RWPE2 (cell line): Measurements from ENCODE around the gene SLC30A2.

Experiments
- ATAC-seq: fragments of 200-7000 bp; cut with Tn5 transposase; 3 replicates; pipeline ENCODE4 v1.9.1; 2021; ENCODE audit warnings: low read depth
- DNase-seq: peaks from one replicate; pipeline ENCODE4 v3.0.0-alpha.2; 2020; ENCODE audit warnings: low spot score
- H3K27ac ChIP-seq: fragments of 450-650 bp; 2 replicates; pipeline ENCODE4 v1.5.1; 2017; ENCODE audit warnings: mild to moderate bottlenecking; ENCODE audit not compliant: poor library complexity, severe bottlenecking
- H3K27me3 ChIP-seq: fragments of 250-450 bp; sonication (Bioruptor Pico); 2 replicates; pipeline ENCODE4 v1.5.1; 2021; ENCODE audit warnings: mild to moderate bottlenecking, moderate library complexity; ENCODE audit not compliant: insufficient read depth, poor library complexity, severe bottlenecking
- H3K36me3 ChIP-seq: fragments of 250-450 bp; sonication (Bioruptor Pico); 2 replicates; pipeline ENCODE4 v1.5.1; 2020; ENCODE audit warnings: low read depth, mild to moderate bottlenecking, moderate library complexity
- H3K4me1 ChIP-seq: fragments of 250-450 bp; sonication (Bioruptor Pico); 2 replicates; pipeline ENCODE4 v1.5.1; 2021; ENCODE audit warnings: mild to moderate bottlenecking, moderate library complexity; ENCODE audit not compliant: insufficient read depth, poor library complexity, severe bottlenecking
- H3K4me3 ChIP-seq: fragments of 250-450 bp; sonication (Bioruptor Pico); 2 replicates; pipeline ENCODE4 v1.5.1; 2021; ENCODE audit warnings: mild to moderate bottlenecking, moderate library complexity; ENCODE audit not compliant: severe bottlenecking
- H3K9me3 ChIP-seq: fragments of 250-450 bp; sonication (Bioruptor Pico); 2 replicates; pipeline ENCODE4 v1.5.1; 2021; ENCODE audit warnings: mild to moderate bottlenecking, moderate library complexity; ENCODE audit not compliant: severe bottlenecking
- CTCF ChIP-seq: fragments of 450-650 bp; IDR thresholded peaks from one replicate; pipeline ENCODE4 v1.5.1; 2017; ENCODE audit warnings: mild to moderate bottlenecking, moderate library complexity; ENCODE audit not compliant: poor library complexity, severe bottlenecking

Gene SLC30A2

GRCh38 chr1:26090893-26091292 lies 45.0 kb upstream of the SLC30A2 start:
- no peak for TF ChIP-seq CTCF
- Histone ChIP-seq H3K27ac (no peak overlapping the region), H3K27me3 (no peaks in the 10 kb centered on the region), H3K36me3 (no peaks in the 10 kb centered on the region), H3K9me3 (no peaks in the 10 kb centered on the region), H3K4me1 (peaks cover 8% of the 10 kb centered on the region), H3K4me3 (no peak overlapping the region)
- no peak for DNase-seq
- ATAC-seq: no peak

- Histone ChIP-seq H3K27ac (no peak overlapping the region), H3K36me3 (no peaks in the 10 kb centered on the region), H3K4me1 (peaks cover 8% of the 10 kb centered on the region), H3K27me3 (no peaks in the 10 kb centered on the region), H3K9me3 (no peaks in the 10 kb centered on the region), H3K4me3 (no peak overlapping the region)
- TF ChIP-seq CTCF: no peak
- ATAC-seq (no peak), DNase-seq (no peak)
Observed at GRCh38 chr1:26089125-26089524, 43.2 kb upstream of the SLC30A2 start.

- no peaks in the 10 kb centered on the region for H3K27me3 ChIP-seq
- H3K4me3 ChIP-seq: no peak overlapping the region
- no peak for ATAC-seq
- H3K27ac ChIP-seq: no peak overlapping the region
- no peaks in the 10 kb centered on the region for H3K4me1 ChIP-seq
- DNase-seq: no peak
- H3K36me3 ChIP-seq: no peaks in the 10 kb centered on the region
- no peaks in the 10 kb centered on the region for H3K9me3 ChIP-seq
- TF ChIP-seq CTCF: no peak
Observed at GRCh38 chr1:26084844-26085243, 38.9 kb upstream of the SLC30A2 start.

GRCh38 chr1:26084091-26084561 lies 38.2 kb upstream of the SLC30A2 start:
- Histone ChIP-seq H3K27me3 (no peaks in the 10 kb centered on the region), H3K36me3 (no peaks in the 10 kb centered on the region), H3K4me1 (no peaks in the 10 kb centered on the region), H3K9me3 (no peaks in the 10 kb centered on the region), H3K27ac (no peak overlapping the region), H3K4me3 (no peak overlapping the region)
- no peak for DNase-seq
- TF ChIP-seq CTCF: no peak
- ATAC-seq: no peak

- H3K36me3 ChIP-seq: no peaks in the 10 kb centered on the region
Observed at GRCh38 chr1:26083208-26083607, 37.3 kb upstream of the SLC30A2 start.

More at GRCh38 chr1:26083208-26083607, 37.3 kb upstream of the SLC30A2 start:
- no peak for TF ChIP-seq CTCF
- ATAC-seq (peak; percentile 46; the same call in 2 of the 3 replicates), DNase-seq (no peak)
- Histone ChIP-seq H3K27ac (no peak overlapping the region), H3K4me3 (no peak overlapping the region), H3K4me1 (no peaks in the 10 kb centered on the region), H3K27me3 (no peaks in the 10 kb centered on the region), H3K9me3 (no peaks in the 10 kb centered on the region)
